DOHH2 (cell line): Measurements from ENCODE around the gene HFE.
A peak's percentile ranks its signal among the peaks of the same experiment; 100 is the strongest.

Experiments
- H3F3A ChIP-seq: fragments of 200-600 bp; sonication (generic), shearing (Covaris generic); 2 replicates; pipeline ENCODE4 v1.6.0; 2016; ENCODE audit warnings: antibody characterized with exemption, mild to moderate bottlenecking; ENCODE audit not compliant: control insufficient read depth, insufficient read depth
- H3K27ac ChIP-seq: fragments of 200-600 bp; sonication (generic); 2 replicates; pipeline ENCODE4 v1.5.1; 2014; ENCODE audit warnings: low read depth, mild to moderate bottlenecking, low read length, moderate library complexity
- H3K27me3 ChIP-seq: fragments of 200-600 bp; sonication (generic); 2 replicates; pipeline ENCODE4 v1.6.1; 2014; ENCODE audit warnings: mild to moderate bottlenecking, low read length, mixed read lengths; ENCODE audit not compliant: control insufficient read depth
- H3K36me3 ChIP-seq: fragments of 200-600 bp; sonication (generic); 2 replicates; pipeline ENCODE4 v1.6.1; 2014; ENCODE audit warnings: mild to moderate bottlenecking, low read length, moderate library complexity, mixed read lengths; ENCODE audit not compliant: control insufficient read depth
- H3K4me1 ChIP-seq: fragments of 200-600 bp; sonication (generic); 2 replicates; pipeline ENCODE4 v1.6.1; 2014; ENCODE audit warnings: mild to moderate bottlenecking, low read length, mixed read lengths; ENCODE audit not compliant: control insufficient read depth
- H3K4me2 ChIP-seq: fragments of 200-600 bp; sonication (generic); 2 replicates; pipeline ENCODE4 v1.6.0; 2014; ENCODE audit warnings: mild to moderate bottlenecking, low read length, moderate library complexity
- H3K4me3 ChIP-seq: fragments of 200-600 bp; sonication (generic); 2 replicates; pipeline ENCODE4 v1.5.1; 2014; ENCODE audit warnings: mild to moderate bottlenecking, low read length, mixed read lengths
- H3K79me2 ChIP-seq: fragments of 200-600 bp; sonication (generic); 2 replicates; pipeline ENCODE4 v1.6.1; 2014; ENCODE audit warnings: mild to moderate bottlenecking, low read length, mixed read lengths; ENCODE audit not compliant: control insufficient read depth
- H3K9me2 ChIP-seq: fragments of 200-600 bp; sonication (generic); replicated peaks from 2 replicates; pipeline ENCODE4 v1.6.1; 2014; ENCODE audit warnings: mild to moderate bottlenecking, low read length, mixed read lengths; ENCODE audit not compliant: control insufficient read depth
- H3K9me3 ChIP-seq: fragments of 200-600 bp; sonication (generic); 2 replicates; pipeline ENCODE4 v1.6.1; 2014; ENCODE audit warnings: antibody characterized with exemption, low read length, mixed read lengths; ENCODE audit not compliant: control insufficient read depth, insufficient read depth
- H4K20me1 ChIP-seq: fragments of 200-600 bp; sonication (generic); 2 replicates; pipeline ENCODE4 v1.6.0; 2014; ENCODE audit warnings: low read depth, mild to moderate bottlenecking, antibody characterized with exemption, low read length, moderate library complexity; ENCODE audit not compliant: control insufficient read depth, insufficient read depth
- CTCF ChIP-seq: fragments of 200-600 bp; sonication (generic); IDR thresholded peaks from one replicate; pipeline ENCODE4 v1.5.1; 2014; ENCODE audit warnings: antibody characterized with exemption, mild to moderate bottlenecking, low read depth, low read length; ENCODE audit not compliant: poor library complexity, severe bottlenecking
- EZH2phosphoT487 ChIP-seq: fragments of 200-600 bp; sonication (generic); IDR thresholded peaks from 2 replicates; pipeline ENCODE4 v1.6.1; 2017; ENCODE audit warnings: borderline replicate concordance, mild to moderate bottlenecking, antibody characterized with exemption, low read length, moderate library complexity, mixed read lengths

Gene HFE

GRCh38 chr6:26124781-26125685 lies 37.8 kb downstream of the HFE start:
- Histone ChIP-seq H3K4me2 (peak overlapping the region; percentile 82), H3K36me3 (peaks cover 17% of the 10 kb centered on the region), H3K27ac (peak overlapping the region; percentile 99), H3K9me3 (no peaks in the 10 kb centered on the region), H3K4me3 (peak overlapping the region; percentile 90), H3K9me2 (no peaks in the 10 kb centered on the region), H3K27me3 (no peaks in the 10 kb centered on the region), H3F3A (peaks cover 47% of the 10 kb centered on the region), H3K79me2 (peaks cover 9% of the 10 kb centered on the region), H4K20me1 (no peaks in the 10 kb centered on the region), H3K4me1 (peaks cover 49% of the 10 kb centered on the region)
- TF ChIP-seq CTCF (no peak), EZH2phosphoT487 (no peak)

- Histone ChIP-seq H3F3A (peaks cover 43% of the 10 kb centered on the region), H3K36me3 (peaks cover 17% of the 10 kb centered on the region), H4K20me1 (no peaks in the 10 kb centered on the region), H3K27ac (peak overlapping the region; percentile 99), H3K4me2 (peak overlapping the region; percentile 82), H3K4me3 (peak overlapping the region; percentile 90), H3K9me2 (no peaks in the 10 kb centered on the region), H3K79me2 (peaks cover 9% of the 10 kb centered on the region), H3K27me3 (no peaks in the 10 kb centered on the region), H3K9me3 (no peaks in the 10 kb centered on the region), H3K4me1 (peaks cover 34% of the 10 kb centered on the region)
- TF ChIP-seq EZH2phosphoT487, result no peak
- TF ChIP-seq CTCF, result no peak
Observed at GRCh38 chr6:26126394-26127235, 39.4 kb downstream of the HFE start.

- Histone ChIP-seq H3K9me3 (no peaks in the 10 kb centered on the region), H3F3A (peaks cover 33% of the 10 kb centered on the region), H3K27ac (no peak overlapping the region), H3K9me2 (no peaks in the 10 kb centered on the region), H4K20me1 (no peaks in the 10 kb centered on the region), H3K36me3 (peaks cover 13% of the 10 kb centered on the region), H3K4me2 (no peak overlapping the region), H3K27me3 (no peaks in the 10 kb centered on the region), H3K4me3 (no peak overlapping the region), H3K79me2 (peaks cover 9% of the 10 kb centered on the region), H3K4me1 (peaks cover 20% of the 10 kb centered on the region)
- no peak for TF ChIP-seq CTCF
- no peak for TF ChIP-seq EZH2phosphoT487
Observed at GRCh38 chr6:26128013-26128771, 41.0 kb downstream of the HFE start.
